GM12878 (cell line): ENCODE results near the gene FHOD3.

Experiments used
- CHD1 ChIP-seq: IDR thresholded peaks from 2 replicates; pipeline ENCODE4 v1.6.1; 2012; ENCODE audit warnings: low read depth, low read length, improper control_type of control experiment
- MXI1 ChIP-seq: fragments of 150-350 bp; IDR thresholded peaks from 2 replicates; pipeline ENCODE4 v1.6.1; 2011; ENCODE audit warnings: low read depth, mild to moderate bottlenecking, inconsistent platforms, low read length, improper control_type of control experiment
- REST ChIP-seq: IDR thresholded peaks from 2 replicates; pipeline ENCODE4 v1.6.1; 2012; ENCODE audit warnings: mild to moderate bottlenecking, low read depth, low read length
- ZNF24 ChIP-seq: fragments of 450-650 bp; IDR thresholded peaks from 2 replicates; pipeline ENCODE4 v1.6.1; 2017; ENCODE audit warnings: antibody characterized with exemption, mild to moderate bottlenecking
- TF ChIP-seq, protein P1 (sequence below), 3 experiments: IDR thresholded peaks in 2 of 3; conservative IDR thresholded peaks in 1 of 3; 2 replicates each; pipeline ENCODE4 v1.5.1; 2011; ENCODE audit warnings: low read depth in 3 of 3, low read length in 3 of 3, mild to moderate bottlenecking in 3 of 3, control low read depth in 2 of 3, moderate library complexity in 2 of 3, inconsistent platforms in 1 of 3, mixed read lengths in 1 of 3; ENCODE audit not compliant: control insufficient read depth in 2 of 3, insufficient read depth in 1 of 3; ENCODE audit errors: extremely low read depth in 1 of 3

DNA sequence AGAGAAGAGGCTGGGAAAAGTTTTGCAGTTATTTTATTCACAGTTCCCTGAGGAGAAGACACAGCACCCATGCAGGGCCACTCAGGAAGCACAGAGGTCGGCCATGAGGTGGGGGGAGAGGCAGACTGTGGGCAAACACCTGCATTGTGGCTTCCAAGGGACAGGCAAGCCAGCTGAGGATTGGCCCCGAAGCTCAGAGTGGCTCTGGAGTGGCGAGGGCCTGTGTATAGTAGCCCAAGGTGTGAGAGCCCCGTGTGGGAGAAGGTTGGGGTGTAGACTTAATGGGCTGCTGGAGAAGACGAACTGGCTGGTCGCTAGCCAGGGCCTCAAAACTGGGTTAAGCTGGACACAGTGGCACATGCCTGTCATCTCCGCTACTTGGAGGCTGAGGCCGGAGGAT lies 218.7 kb downstream of the FHOD3 start:
- no peak for TF ChIP-seq MXI1
- TF ChIP-seq REST = no peak
- TF ChIP-seq, protein P1, sequence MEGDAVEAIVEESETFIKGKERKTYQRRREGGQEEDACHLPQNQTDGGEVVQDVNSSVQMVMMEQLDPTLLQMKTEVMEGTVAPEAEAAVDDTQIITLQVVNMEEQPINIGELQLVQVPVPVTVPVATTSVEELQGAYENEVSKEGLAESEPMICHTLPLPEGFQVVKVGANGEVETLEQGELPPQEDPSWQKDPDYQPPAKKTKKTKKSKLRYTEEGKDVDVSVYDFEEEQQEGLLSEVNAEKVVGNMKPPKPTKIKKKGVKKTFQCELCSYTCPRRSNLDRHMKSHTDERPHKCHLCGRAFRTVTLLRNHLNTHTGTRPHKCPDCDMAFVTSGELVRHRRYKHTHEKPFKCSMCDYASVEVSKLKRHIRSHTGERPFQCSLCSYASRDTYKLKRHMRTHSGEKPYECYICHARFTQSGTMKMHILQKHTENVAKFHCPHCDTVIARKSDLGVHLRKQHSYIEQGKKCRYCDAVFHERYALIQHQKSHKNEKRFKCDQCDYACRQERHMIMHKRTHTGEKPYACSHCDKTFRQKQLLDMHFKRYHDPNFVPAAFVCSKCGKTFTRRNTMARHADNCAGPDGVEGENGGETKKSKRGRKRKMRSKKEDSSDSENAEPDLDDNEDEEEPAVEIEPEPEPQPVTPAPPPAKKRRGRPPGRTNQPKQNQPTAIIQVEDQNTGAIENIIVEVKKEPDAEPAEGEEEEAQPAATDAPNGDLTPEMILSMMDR (IDR thresholded peaks at IDR 0.05 in 2 of 3, conservative IDR thresholded peaks at IDR 0.05 in 1 of 3; ENCODE audit: control insufficient read depth in 2 of 3, extremely low read depth in 1 of 3, insufficient read depth in 1 of 3, low read depth in 3 of 3, low read length in 3 of 3) = no peak
- TF ChIP-seq ZNF24 = no peak
- no peak for TF ChIP-seq CHD1
